ENCODE data around the gene STK11. TPM values are rescaled to one million over a fixed set of nuclear protein-coding genes. Genes with fewer than 3 reads are reported as not detected.

The STK11 gene
- total RNA-seq, 4 donors from 2014 or later: 60.2 to 83.4 (median 71.1) TPM

- WGBS, 2 donors: 4% methylated on average over 33 to 41 of the region's 47 CpGs
- Histone ChIP-seq H3K27me3 (no peaks in the 10 kb centered on the region), H3K4me1 (peaks cover 43 to 60% of the 10 kb centered on the region in 2 donors), H3K36me3 (peaks cover 0 to 6% of the 10 kb centered on the region in 2 donors), H3K27ac (peak overlapping the region; percentile 84 to 94 (median 92)), H3K4me3 (replicated peaks in 1 of 3) (peak overlapping the region; percentile 66 to 87 (median 78)), H3K9me3 (no peaks in the 10 kb centered on the region)
- no peak for DNase-seq
- TF ChIP-seq POLR2A (IDR thresholded peaks at IDR 0.05) (peak in 1 of 2 donors; percentile 10), CTCF (IDR thresholded peaks at IDR 0.05) (no peak)
- intact Hi-C loops (cut with DNase I): no loop called here
Observed at GRCh38 chr19:1173159-1173844, 32.3 kb upstream of the STK11 start.

GRCh38 chr19:1173845-1174809, 31.5 kb upstream of the STK11 start, which contains the start of gene SBNO2:
SBNO2 (minus strand) TSS chr19:1174268; CDS start chr19:1154276, 19,992 bp downstream.
- intact Hi-C loops (cut with DNase I): no loop called here
- TF ChIP-seq POLR2A (IDR thresholded peaks at IDR 0.05) (peak in 1 of 2 donors; percentile 88), CTCF (IDR thresholded peaks at IDR 0.05) (no peak)
- peak; percentile 78 to 80 for DNase-seq
- no peaks in the 10 kb centered on the region for H3K9me3 ChIP-seq
- no peaks in the 10 kb centered on the region for H3K27me3 ChIP-seq
- H3K27ac ChIP-seq: peak within 1 kb of the TSS; percentile 84 to 94 (median 92)
- peak within 1 kb of the TSS; percentile 66 to 87 (median 78) for H3K4me3 ChIP-seq (replicated peaks in 1 of 3)
- H3K36me3 ChIP-seq: no peaks in the 10 kb centered on the region
- WGBS, 2 donors: 33 to 39% methylated on average over 20 to 22 of the region's 84 CpGs
- peaks cover 51 to 60% of the 10 kb centered on the region in 2 donors for H3K4me1 ChIP-seq

- 64 to 78% methylated on average over 24 to 25 of the region's 25 CpGs for WGBS, 2 donors
- intact Hi-C loops (cut with DNase I): no loop called here
- H3K9me3 ChIP-seq: no peaks in the 10 kb centered on the region
- H3K27me3 ChIP-seq: no peaks in the 10 kb centered on the region
- H3K4me3 ChIP-seq (replicated peaks in 1 of 3): no peak overlapping the region
- peaks cover 60 to 68% of the 10 kb centered on the region in 2 donors for H3K4me1 ChIP-seq
- TF ChIP-seq POLR2A (IDR thresholded peaks at IDR 0.05): no peak
- H3K27ac ChIP-seq: peak overlapping the region; percentile 76 to 95 (median 91)
- DNase-seq: no peak
- H3K36me3 ChIP-seq: no peaks in the 10 kb centered on the region
Observed at GRCh38 chr19:1177322-1178114, 28.1 kb upstream of the STK11 start.

- H3K27me3 ChIP-seq: no peaks in the 10 kb centered on the region
- intact Hi-C loops (cut with DNase I): no loop called here
- no peak for TF ChIP-seq CTCF (IDR thresholded peaks at IDR 0.05)
- peak in 1 of 2 donors; percentile 54 for TF ChIP-seq POLR2A (IDR thresholded peaks at IDR 0.05)
- H3K4me1 ChIP-seq: peaks cover 46 to 70% of the 10 kb centered on the region in 2 donors
- no peaks in the 10 kb centered on the region for H3K9me3 ChIP-seq
- peak; percentile 94 to 95 for DNase-seq
- H3K4me3 ChIP-seq (replicated peaks in 1 of 3): no peak overlapping the region
- peak overlapping the region; percentile 87 to 95 (median 91) for H3K27ac ChIP-seq
- H3K36me3 ChIP-seq: no peaks in the 10 kb centered on the region
- 16 to 44% methylated on average over 11 of the region's 11 CpGs for WGBS, 2 donors
Observed at GRCh38 chr19:1181606-1182005, 24.0 kb upstream of the STK11 start.

GRCh38 chr19:1182068-1182467, 23.5 kb upstream of the STK11 start:
- Histone ChIP-seq H3K4me3 (replicated peaks in 1 of 3) (no peak overlapping the region), H3K4me1 (peaks cover 43 to 65% of the 10 kb centered on the region in 2 donors), H3K36me3 (no peaks in the 10 kb centered on the region), H3K27me3 (no peaks in the 10 kb centered on the region), H3K9me3 (no peaks in the 10 kb centered on the region), H3K27ac (peak overlapping the region; percentile 87 to 95 (median 91))
- TF ChIP-seq CTCF (IDR thresholded peaks at IDR 0.05) (no peak), POLR2A (IDR thresholded peaks at IDR 0.05) (no peak)
- 91 to 96% methylated on average over 10 of the region's 10 CpGs for WGBS, 2 donors
- DNase-seq: no peak
- intact Hi-C loops (cut with DNase I): no loop called here

All from thyroid gland (tissue), 4 donors.